MG63 (cell line): ENCODE results near the gene FAM24B. TPM values are rescaled to one million over a fixed set of nuclear protein-coding genes. Genes with fewer than 3 reads are reported as not detected.
"Not testable (repeated sequence)": the region's sequence is repeated elsewhere in the genome, so short reads cannot be mapped to it uniquely, and the experiment has no call there.

Experiments
- DNase-seq: peaks from one replicate; pipeline ENCODE4 v3.0.0-alpha.2; 2020
- H3K27me3 ChIP-seq: fragments of 250-450 bp; sonication (Bioruptor Pico); 2 replicates; pipeline ENCODE4 v1.5.1; 2020; ENCODE audit warnings: mild to moderate bottlenecking, moderate library complexity
- H3K36me3 ChIP-seq: fragments of 250-450 bp; sonication (Bioruptor Pico); 2 replicates; pipeline ENCODE4 v1.5.1; 2020; ENCODE audit warnings: mild to moderate bottlenecking, moderate library complexity
- H3K4me3 ChIP-seq: fragments of 250-450 bp; sonication (Bioruptor Pico); 2 replicates; pipeline ENCODE4 v1.5.1; 2020; ENCODE audit warnings: mild to moderate bottlenecking, moderate library complexity
- H3K9me3 ChIP-seq: fragments of 250-450 bp; sonication (Bioruptor Pico); 2 replicates; pipeline ENCODE4 v1.5.1; 2020; ENCODE audit warnings: mild to moderate bottlenecking, moderate library complexity
- total RNA-seq: library from RNA; depleted of rRNA; stranded (reverse); fragments of >200 nt; shearing (Covaris generic); gene quantifications from 2 replicates; pipeline ENCODE4 v1.2.3, GENCODE V29; 2014; ENCODE audit warnings: low replicate concordance

FAM24B gene
- total RNA-seq, 1 experiment from 2014 or later, result 0.72 TPM

- no peak for DNase-seq
- H3K4me3 ChIP-seq, result no peak overlapping the region
- no peaks in the 10 kb centered on the region for H3K27me3 ChIP-seq
- peaks cover 23% of the 10 kb centered on the region for H3K36me3 ChIP-seq
- peaks cover 5% of the 10 kb centered on the region; the same call in 1 of the 2 replicates for H3K9me3 ChIP-seq
These were observed 15.2 kb downstream of the FAM24B start for GRCh38 chr10:122864194-122864592.

- peaks cover 5% of the 10 kb centered on the region; the same call in 1 of the 2 replicates for H3K9me3 ChIP-seq
- DNase-seq, result no peak
- no peaks in the 10 kb centered on the region for H3K27me3 ChIP-seq
These were observed 15.9 kb downstream of the FAM24B start for GRCh38 chr10:122863216-122864193.

GRCh38 chr10:122861711-122862161, 17.6 kb downstream of the FAM24B start:
- Histone ChIP-seq H3K4me3 (no peak overlapping the region), H3K36me3 (peaks cover 17% of the 10 kb centered on the region), H3K9me3 (no peaks in the 10 kb centered on the region), H3K27me3 (no peaks in the 10 kb centered on the region)
- DNase-seq, result no peak

More at GRCh38 chr10:122863216-122864193, 15.9 kb downstream of the FAM24B start:
- peaks cover 27% of the 10 kb centered on the region for H3K36me3 ChIP-seq
- H3K4me3 ChIP-seq, result no peak overlapping the region

GRCh38 chr10:122859527-122859926, 19.9 kb downstream of the FAM24B start:
- H3K27me3 ChIP-seq, result no peaks in the 10 kb centered on the region
- H3K4me3 ChIP-seq, result no peak overlapping the region
- DNase-seq, result no peak
- H3K36me3 ChIP-seq, result peaks cover 21% of the 10 kb centered on the region
- no peaks in the 10 kb centered on the region for H3K9me3 ChIP-seq

- H3K27me3 ChIP-seq, DNase-seq, H3K9me3 ChIP-seq, H3K4me3 ChIP-seq: not testable (repeated sequence)
- peaks cover 30% of the 10 kb centered on the region for H3K36me3 ChIP-seq
These were observed 21.3 kb downstream of the FAM24B start for GRCh38 chr10:122858042-122858441.

- DNase-seq, result no peak
- no peaks in the 10 kb centered on the region for H3K27me3 ChIP-seq
- H3K4me3 ChIP-seq, result no peak overlapping the region
- no peaks in the 10 kb centered on the region for H3K9me3 ChIP-seq
- peaks cover 31% of the 10 kb centered on the region for H3K36me3 ChIP-seq
These were observed 22.5 kb downstream of the FAM24B start for GRCh38 chr10:122856902-122857301.

- no peaks in the 10 kb centered on the region for H3K9me3 ChIP-seq
- DNase-seq, result no peak
- no peaks in the 10 kb centered on the region for H3K27me3 ChIP-seq
- H3K36me3 ChIP-seq, result peaks cover 32% of the 10 kb centered on the region
- no peak overlapping the region for H3K4me3 ChIP-seq
These were observed 23.6 kb downstream of the FAM24B start for GRCh38 chr10:122855745-122856144.

- H3K9me3 ChIP-seq, result no peaks in the 10 kb centered on the region
- H3K4me3 ChIP-seq, result no peak overlapping the region
- DNase-seq, result peak; percentile 79
These were observed 24.7 kb downstream of the FAM24B start for GRCh38 chr10:122854648-122855047.

GRCh38 chr10:122853665-122854313, 25.6 kb downstream of the FAM24B start:
- Histone ChIP-seq H3K9me3 (no peaks in the 10 kb centered on the region), H3K36me3 (peaks cover 45% of the 10 kb centered on the region), H3K27me3 (no peaks in the 10 kb centered on the region), H3K4me3 (no peak overlapping the region)
- no peak for DNase-seq

More at GRCh38 chr10:122854648-122855047, 24.7 kb downstream of the FAM24B start:
- Histone ChIP-seq H3K36me3 (peaks cover 41% of the 10 kb centered on the region), H3K27me3 (no peaks in the 10 kb centered on the region)

- peak; percentile 17 for DNase-seq
- Histone ChIP-seq H3K36me3 (peaks cover 42% of the 10 kb centered on the region), H3K27me3 (no peaks in the 10 kb centered on the region), H3K4me3 (no peak overlapping the region), H3K9me3 (no peaks in the 10 kb centered on the region)
These were observed 27.1 kb downstream of the FAM24B start for GRCh38 chr10:122852261-122852660.

GRCh38 chr10:122850705-122851640, 28.4 kb downstream of the FAM24B start:
- H3K9me3 ChIP-seq, result no peaks in the 10 kb centered on the region
- no peak overlapping the region for H3K4me3 ChIP-seq
- no peak for DNase-seq
- H3K27me3 ChIP-seq, result no peaks in the 10 kb centered on the region
- peaks cover 43% of the 10 kb centered on the region for H3K36me3 ChIP-seq

GRCh38 chr10:122849900-122850605, 29.3 kb downstream of the FAM24B start:
- no peak for DNase-seq
- H3K4me3 ChIP-seq, result no peak overlapping the region
- no peaks in the 10 kb centered on the region for H3K9me3 ChIP-seq
- peaks cover 42% of the 10 kb centered on the region for H3K36me3 ChIP-seq
- H3K27me3 ChIP-seq, result no peaks in the 10 kb centered on the region

GRCh38 chr10:122849090-122849489, 30.3 kb downstream of the FAM24B start:
- Histone ChIP-seq H3K27me3 (no peaks in the 10 kb centered on the region), H3K9me3 (no peaks in the 10 kb centered on the region), H3K4me3 (no peak overlapping the region), H3K36me3 (peaks cover 42% of the 10 kb centered on the region)
- no peak for DNase-seq

- Histone ChIP-seq H3K27me3 (no peaks in the 10 kb centered on the region), H3K36me3 (peaks cover 35% of the 10 kb centered on the region), H3K9me3 (no peaks in the 10 kb centered on the region), H3K4me3 (no peak overlapping the region)
- DNase-seq, result peak; percentile 19
These were observed 31.4 kb downstream of the FAM24B start for GRCh38 chr10:122847782-122848604.

- no peaks in the 10 kb centered on the region for H3K9me3 ChIP-seq
- H3K27me3 ChIP-seq, result no peaks in the 10 kb centered on the region
- no peak within 1 kb of the TSS for H3K4me3 ChIP-seq
- no peak for DNase-seq
- H3K36me3 ChIP-seq, result peaks cover 31% of the 10 kb centered on the region
These were observed 33.5 kb downstream of the FAM24B start, which contains the start of gene CUZD1 for GRCh38 chr10:122845783-122846332. TSS of gene CUZD1 (minus strand) at chr10:122845857. CDS start at chr10:122845843, 14 bp downstream.
